H7 (cell line): ENCODE results near the gene SH3RF3. TPM values are rescaled to one million over a fixed set of nuclear protein-coding genes. Genes with fewer than 3 reads are reported as not detected.

Experiments used
- DNase-seq: peaks from one replicate; pipeline ENCODE4 v3.0.0; 2012
- H3K27me3 ChIP-seq: 2 replicates; pipeline ENCODE4 v1.6.0; 2011; ENCODE audit warnings: mild to moderate bottlenecking, low read length; ENCODE audit not compliant: control insufficient read depth, insufficient read depth
- H3K36me3 ChIP-seq: replicated peaks from 2 replicates; pipeline ENCODE4 v1.5.1; 2011; ENCODE audit warnings: low read length; ENCODE audit not compliant: control insufficient read depth, insufficient read depth
- H3K4me3 ChIP-seq: 2 replicates; pipeline ENCODE4 v1.5.1; 2011; ENCODE audit warnings: low read depth, mild to moderate bottlenecking, control low read depth, low read length, moderate library complexity; ENCODE audit not compliant: insufficient read depth
- total RNA-seq: library from RNA; depleted of rRNA; stranded (reverse); fragments of >200 nt; shearing (Covaris generic); gene quantifications from 2 replicates; pipeline ENCODE4 v1.2.3, GENCODE V29; 2014

Gene SH3RF3
- total RNA-seq, 1 experiment from 2014 or later, result 0.80 TPM

DNA sequence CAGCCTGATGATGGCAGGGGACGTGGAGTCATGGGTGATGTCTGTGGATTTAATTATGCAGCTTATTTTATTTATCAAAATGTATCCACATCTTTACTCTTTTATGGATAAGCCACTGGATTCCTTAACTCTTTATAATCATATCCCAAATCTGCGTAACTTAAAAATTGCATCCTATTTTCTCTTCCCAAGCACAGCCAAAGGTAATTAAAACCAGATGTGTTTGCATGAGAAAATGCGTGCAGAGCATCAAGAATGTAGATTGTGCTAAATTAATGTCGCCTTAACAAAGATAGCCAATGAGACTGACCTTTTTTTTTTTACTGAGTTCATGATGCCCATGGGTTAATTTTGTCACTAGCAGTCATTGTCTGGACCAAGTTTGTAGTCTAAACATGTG is 10.0 kb downstream of the SH3RF3 start:
- H3K4me3 ChIP-seq, result no peak overlapping the region
- H3K36me3 ChIP-seq, result no peaks in the 10 kb centered on the region
- DNase-seq, result no peak
- H3K27me3 ChIP-seq, result no peaks in the 10 kb centered on the region

DNA sequence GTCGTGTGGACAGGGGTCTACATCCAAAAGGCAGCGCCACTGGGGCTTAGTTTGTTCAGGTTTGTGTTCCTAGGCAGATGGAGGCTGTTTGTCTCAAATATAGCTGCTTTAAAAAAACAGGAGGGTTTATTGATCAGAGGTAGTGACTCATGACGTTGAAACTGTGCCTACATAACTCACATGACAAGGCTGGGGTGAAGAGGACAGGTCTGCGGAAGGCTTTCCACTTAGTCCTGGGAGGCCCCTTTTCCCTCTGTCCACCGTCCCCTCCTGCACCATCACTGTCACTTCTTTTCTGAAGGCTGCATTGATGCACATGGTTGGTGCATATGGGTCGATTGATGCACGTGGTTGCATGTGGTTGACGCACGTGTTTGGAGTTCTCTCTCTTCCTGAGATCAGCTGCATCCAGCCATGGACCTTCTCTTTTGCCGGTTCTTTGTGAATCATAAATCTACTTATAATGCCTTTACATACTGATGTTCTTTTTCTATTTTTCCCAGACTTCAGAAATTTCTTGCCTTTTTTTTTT is 10.9 kb downstream of the SH3RF3 start:
- H3K27me3 ChIP-seq, result no peaks in the 10 kb centered on the region
- no peaks in the 10 kb centered on the region for H3K36me3 ChIP-seq
- no peak overlapping the region for H3K4me3 ChIP-seq
- DNase-seq, result no peak

DNA sequence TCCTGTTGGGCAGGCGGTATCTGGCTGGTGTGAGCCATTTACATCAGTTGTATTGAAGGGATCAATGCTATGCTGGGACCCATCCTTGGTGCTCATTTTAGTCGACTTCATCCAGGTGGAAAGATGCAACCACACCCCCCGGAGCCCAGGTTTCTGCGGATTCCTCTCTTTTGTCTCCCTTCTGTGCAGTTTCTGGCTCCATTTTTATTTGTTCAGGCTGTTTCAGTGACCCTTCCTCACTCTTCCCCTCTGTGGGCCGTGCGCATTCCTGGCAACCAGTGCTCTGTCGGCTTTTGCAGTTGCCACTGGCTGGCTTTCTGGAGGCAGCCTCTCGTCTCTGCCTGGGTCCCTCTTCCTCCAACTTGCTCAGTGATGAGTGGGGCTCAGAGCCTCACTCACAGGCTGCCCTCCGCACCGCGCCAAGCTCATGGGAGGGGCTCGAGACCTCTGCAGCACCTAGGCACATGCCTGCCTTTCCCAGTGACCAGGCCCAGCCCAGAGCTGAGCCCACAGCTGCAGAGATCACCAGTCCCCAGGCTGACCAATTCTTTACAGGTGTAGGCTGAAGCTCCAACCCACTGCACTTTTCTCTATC is 12.1 kb downstream of the SH3RF3 start:
- Histone ChIP-seq H3K4me3 (no peak overlapping the region), H3K27me3 (no peaks in the 10 kb centered on the region), H3K36me3 (no peaks in the 10 kb centered on the region)
- DNase-seq, result no peak

DNA sequence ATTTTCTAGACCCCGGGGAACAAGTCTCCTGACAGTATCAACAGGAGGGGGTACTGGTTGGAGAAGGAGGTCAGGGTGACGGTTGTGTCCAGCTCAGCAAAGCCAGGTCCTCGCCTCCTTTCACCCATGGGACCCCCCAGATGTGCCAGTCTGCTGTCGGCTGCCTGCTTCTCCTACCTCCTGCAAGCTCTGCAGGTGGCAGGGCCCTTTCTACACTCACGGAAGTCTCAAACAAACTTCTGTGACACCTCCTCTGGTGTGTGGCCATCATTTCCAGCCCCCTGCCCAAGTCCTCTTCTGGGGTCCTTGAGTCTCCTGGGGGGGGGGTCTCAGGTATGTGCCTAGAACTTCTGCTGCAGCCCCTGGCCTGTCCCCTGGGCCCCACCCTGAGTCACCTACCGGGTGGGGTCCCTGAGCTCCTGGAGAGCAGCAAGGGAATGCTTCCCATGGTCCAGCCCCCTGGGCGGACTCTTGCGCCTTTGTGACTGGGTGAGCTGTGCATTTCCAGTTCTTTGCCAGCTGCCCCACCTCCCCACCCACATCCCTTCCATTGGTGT is 12.8 kb downstream of the SH3RF3 start:
- no peak for DNase-seq
- Histone ChIP-seq H3K4me3 (no peak overlapping the region), H3K36me3 (no peaks in the 10 kb centered on the region), H3K27me3 (no peaks in the 10 kb centered on the region)

DNA sequence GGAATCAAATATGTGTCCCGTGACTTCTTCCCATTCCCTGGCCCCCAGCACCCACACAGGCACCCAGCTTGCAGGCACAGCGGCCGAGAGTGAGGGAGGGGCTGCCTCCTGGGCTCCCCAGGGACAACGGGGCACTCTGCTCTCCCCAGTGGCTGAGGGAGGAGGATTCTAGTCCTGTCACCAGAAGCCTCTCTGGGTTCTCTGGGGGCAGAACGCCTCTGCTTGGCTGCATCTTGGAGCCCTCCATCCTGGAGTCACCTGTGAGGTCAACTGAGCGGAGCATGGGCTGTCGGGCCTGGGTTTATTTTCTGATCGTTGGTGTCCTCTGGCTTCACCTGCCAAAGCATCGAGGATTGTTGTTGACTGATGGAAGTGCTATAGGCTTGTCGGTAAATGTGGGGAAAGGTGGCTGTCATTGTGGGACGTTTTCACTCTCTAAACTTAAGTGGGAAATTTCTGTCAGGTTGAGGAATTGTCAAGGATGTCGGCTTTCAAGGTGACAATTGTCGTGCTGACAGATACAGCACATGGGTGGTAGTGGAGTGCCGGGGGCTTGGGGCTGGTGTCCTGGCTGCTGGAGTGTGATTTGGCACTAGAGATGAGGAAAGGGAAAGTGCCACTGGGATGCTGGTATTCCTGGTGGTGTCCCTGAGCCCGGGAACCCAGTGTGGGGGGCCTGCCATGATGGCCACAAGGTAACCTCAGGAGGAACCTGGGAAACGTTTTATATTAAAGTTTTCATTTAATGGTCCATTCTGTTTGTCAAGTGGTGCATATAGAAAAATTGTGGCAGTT is 13.6 kb downstream of the SH3RF3 start:
- H3K36me3 ChIP-seq, result no peaks in the 10 kb centered on the region
- H3K27me3 ChIP-seq, result no peaks in the 10 kb centered on the region
- no peak for DNase-seq
- no peak overlapping the region for H3K4me3 ChIP-seq

DNA sequence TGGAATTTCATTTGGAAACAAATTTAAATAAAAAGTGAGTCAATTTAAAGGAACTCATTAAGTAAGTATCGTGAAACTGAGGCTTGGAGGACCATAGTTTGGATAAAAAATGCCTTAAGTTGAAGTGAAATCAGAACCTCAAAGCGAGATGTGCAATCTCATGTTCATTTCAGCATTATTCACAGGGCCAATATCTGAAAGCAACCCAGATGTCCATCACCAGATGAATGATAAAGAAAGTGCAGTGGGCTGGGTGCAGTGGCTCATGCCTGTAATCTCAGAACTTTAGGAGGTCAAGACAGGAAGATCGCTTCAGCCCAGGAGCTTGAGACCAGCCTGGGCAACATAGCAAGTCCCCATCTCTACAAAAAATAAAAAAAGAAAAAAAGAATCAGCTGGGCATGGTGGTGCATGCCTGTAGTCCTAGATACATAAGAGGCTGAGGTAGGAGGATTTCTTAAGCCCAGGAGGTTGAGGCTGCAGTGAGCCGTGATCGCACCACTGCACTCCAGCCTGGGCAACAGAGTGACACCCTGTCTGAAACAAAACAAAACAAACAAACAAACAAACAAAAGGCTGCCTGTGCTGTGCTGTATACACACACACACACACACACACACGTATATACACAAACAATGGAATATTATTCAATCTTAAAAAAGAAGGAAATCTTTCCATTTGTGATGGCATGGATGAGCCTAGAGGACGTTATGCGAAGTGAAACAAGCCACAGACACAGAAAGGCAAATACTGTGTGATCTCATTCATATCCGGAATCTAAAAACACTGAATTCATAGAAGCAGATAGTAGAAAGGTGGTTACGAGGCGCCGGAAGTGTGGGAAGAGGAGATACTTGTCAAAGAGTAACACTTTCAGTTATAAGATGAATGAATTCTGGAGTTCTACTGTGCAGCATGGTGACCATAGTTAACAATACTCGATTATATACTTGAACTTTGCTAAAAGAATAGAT is 14.5 kb downstream of the SH3RF3 start:
- H3K36me3 ChIP-seq, result no peaks in the 10 kb centered on the region
- DNase-seq, result no peak
- H3K27me3 ChIP-seq, result no peaks in the 10 kb centered on the region
- H3K4me3 ChIP-seq, result no peak overlapping the region

DNA sequence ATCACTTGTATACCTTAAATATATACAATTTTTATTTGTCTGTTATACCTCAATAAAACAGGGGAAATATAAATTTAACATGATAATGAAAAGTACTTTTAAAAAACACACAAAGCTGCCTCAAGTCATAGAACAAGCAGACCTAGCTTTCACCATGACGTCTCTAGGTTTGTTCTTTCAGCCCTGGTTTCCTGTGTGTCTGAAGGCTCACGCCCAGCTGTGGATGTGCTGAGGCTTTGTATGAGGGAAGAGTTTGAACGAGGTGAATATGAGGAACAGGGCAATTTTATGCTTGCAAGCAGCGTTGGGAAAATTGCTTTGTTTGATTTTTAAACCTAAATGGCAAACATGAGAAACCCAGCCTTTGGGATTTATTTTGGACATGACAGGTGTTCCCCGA is 15.3 kb downstream of the SH3RF3 start:
- H3K27me3 ChIP-seq, result no peaks in the 10 kb centered on the region
- H3K36me3 ChIP-seq, result no peaks in the 10 kb centered on the region
- no peak overlapping the region for H3K4me3 ChIP-seq
- no peak for DNase-seq

DNA sequence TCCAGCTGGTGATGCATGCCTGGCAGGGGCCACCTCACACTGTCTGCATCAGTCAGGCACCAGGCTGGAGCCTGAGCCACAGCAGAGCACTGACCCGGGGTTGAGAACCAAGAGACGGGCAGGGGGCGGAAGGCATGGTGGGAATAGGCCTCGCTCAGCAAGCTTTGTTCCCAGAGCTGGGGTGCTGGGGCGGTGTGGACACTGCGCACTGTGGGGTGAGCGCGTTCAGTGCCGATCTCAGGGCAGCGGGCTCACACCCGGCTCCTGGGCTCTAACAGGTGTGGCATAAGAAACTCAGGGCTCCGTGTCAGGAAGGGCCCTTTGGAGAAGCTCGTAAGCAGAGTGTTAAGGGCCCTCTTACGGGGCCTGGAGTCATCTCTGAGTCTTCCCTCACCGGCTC is 15.7 kb downstream of the SH3RF3 start:
- DNase-seq, result no peak
- Histone ChIP-seq H3K4me3 (no peak overlapping the region), H3K36me3 (no peaks in the 10 kb centered on the region)

DNA sequence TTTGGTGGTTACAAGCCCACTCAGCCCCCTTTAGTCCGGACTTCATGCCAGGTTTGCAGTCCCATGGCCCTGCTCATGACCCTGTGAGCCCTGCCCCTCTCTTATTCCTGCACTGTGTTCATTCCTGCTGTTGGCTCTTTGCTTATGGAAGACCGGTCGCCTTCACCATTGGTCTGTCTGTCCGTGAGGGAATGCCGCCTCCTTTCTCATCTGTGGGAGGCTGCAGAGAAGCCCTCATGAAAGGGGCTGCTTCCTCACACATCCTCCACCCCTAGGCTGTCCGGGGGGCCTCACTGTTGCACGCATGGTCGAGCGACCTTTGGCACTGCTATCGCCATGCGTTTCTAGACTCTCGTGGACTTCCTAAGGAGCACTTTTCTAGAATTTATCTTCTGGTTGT is 16.3 kb downstream of the SH3RF3 start:
- Histone ChIP-seq H3K36me3 (no peaks in the 10 kb centered on the region), H3K27me3 (no peaks in the 10 kb centered on the region), H3K4me3 (no peak overlapping the region)
- no peak for DNase-seq

More for the DNA sequence above, 15.7 kb downstream of the SH3RF3 start:
- no peaks in the 10 kb centered on the region for H3K27me3 ChIP-seq

DNA sequence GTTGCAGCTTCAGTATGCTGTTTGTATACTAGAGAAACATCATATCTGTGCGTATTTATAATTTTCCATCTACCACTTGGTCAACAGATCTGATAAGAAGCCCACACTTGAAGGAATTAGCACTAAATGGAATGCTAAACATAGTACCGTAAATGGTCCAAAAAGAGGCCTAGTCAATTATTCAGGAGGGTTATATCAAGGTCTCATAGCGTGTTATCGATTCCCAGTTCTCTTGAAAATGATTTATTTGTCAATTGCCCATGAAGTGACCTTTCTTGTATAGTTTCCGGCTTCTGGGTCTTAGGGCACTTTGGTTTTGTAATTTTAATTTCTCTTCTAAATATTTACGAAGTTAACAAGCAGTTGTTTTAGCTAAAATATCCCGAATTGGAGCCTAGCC is 18.4 kb downstream of the SH3RF3 start:
- DNase-seq, result no peak
- no peaks in the 10 kb centered on the region for H3K36me3 ChIP-seq

DNA sequence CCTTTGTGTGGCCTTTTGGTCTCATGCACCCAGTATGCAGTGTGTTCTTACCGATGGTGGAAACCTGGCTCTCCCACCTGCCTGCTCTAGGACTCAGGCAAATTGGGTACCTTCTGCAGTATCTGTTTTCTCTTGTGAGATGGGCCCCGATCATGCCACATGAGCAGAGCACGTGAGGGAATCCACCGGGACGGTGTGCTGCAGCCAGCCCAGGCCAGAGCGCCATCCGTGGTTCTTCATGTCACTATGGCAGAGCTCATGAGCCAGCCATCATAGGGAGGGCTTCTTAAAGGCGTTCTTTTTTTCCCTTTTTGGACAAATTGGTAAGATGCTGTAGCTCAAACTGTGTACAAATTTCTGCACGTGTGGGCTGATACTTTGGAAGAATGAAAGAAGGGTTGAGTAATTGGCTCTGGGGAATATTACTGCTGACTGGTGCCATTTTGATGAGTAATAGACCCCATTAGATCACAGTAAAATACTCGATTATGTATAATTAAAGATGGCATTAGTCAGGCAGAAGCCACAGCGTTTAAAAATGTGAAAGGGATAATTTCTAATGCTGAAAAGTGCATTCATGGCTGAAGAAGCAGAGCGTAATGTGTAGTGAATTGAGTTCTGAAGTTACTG is 19.2 kb downstream of the SH3RF3 start:
- DNase-seq, result no peak
- no peak overlapping the region for H3K4me3 ChIP-seq
- no peaks in the 10 kb centered on the region for H3K36me3 ChIP-seq
- H3K27me3 ChIP-seq, result no peaks in the 10 kb centered on the region

More for the DNA sequence above, 18.4 kb downstream of the SH3RF3 start:
- Histone ChIP-seq H3K4me3 (no peak overlapping the region), H3K27me3 (no peaks in the 10 kb centered on the region)

DNA sequence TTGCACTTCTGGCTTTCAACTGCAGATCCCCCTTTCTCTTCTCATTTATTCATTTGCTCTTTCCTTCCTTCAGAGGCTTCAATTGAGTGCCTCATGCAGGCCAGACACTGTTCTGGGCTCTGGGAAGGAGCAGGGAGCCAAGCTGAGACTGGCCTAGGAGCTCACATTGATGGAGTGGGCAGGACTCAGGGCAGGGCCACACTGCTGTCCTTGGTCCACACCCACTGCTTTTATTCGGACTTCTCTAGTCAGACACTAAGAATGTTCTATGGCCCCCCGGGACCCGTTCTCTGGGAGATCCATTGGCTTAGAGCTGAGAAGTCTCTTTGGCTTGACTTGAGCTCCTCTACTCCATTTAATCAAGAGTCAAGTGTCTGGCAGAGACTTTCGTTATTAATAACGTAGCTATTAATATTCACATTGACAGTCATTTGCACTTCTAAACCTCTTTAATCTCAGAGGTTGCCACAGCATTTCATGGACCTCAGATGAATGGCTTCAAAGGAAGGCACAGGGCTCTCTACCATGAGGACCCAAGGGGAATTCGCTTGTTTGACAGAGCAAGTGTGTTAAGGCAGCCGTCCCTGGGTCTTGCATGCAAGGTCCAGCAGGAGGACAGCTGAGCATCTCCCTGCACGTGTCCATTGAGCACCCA is 20.1 kb downstream of the SH3RF3 start:
- no peak for DNase-seq
- H3K27me3 ChIP-seq, result no peaks in the 10 kb centered on the region
- H3K4me3 ChIP-seq, result no peak overlapping the region
- no peaks in the 10 kb centered on the region for H3K36me3 ChIP-seq

DNA sequence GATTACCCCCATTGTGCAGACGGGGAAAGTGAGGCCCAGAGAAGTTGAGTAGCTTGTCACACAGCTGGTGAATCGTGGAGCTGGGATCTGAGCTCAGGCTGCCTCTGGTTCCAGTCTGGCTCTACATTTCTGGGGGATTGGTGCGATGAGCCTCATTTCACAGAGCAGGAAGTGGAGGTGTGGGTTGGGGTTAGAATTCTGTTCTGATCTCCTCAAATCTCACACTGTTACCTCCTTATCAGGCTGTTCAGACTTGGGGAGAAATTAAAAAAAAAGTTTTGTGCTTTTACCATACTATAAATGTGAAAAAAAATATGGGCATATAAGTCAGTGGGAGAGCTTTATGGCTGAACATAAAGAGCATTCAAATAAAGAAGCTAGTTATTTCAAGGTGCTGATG is 21.6 kb downstream of the SH3RF3 start:
- no peak overlapping the region for H3K4me3 ChIP-seq
- no peaks in the 10 kb centered on the region for H3K27me3 ChIP-seq
- no peak for DNase-seq
- no peaks in the 10 kb centered on the region for H3K36me3 ChIP-seq
